ENCODE measurements around the gene CD5L.

The CD5L gene

DNA sequence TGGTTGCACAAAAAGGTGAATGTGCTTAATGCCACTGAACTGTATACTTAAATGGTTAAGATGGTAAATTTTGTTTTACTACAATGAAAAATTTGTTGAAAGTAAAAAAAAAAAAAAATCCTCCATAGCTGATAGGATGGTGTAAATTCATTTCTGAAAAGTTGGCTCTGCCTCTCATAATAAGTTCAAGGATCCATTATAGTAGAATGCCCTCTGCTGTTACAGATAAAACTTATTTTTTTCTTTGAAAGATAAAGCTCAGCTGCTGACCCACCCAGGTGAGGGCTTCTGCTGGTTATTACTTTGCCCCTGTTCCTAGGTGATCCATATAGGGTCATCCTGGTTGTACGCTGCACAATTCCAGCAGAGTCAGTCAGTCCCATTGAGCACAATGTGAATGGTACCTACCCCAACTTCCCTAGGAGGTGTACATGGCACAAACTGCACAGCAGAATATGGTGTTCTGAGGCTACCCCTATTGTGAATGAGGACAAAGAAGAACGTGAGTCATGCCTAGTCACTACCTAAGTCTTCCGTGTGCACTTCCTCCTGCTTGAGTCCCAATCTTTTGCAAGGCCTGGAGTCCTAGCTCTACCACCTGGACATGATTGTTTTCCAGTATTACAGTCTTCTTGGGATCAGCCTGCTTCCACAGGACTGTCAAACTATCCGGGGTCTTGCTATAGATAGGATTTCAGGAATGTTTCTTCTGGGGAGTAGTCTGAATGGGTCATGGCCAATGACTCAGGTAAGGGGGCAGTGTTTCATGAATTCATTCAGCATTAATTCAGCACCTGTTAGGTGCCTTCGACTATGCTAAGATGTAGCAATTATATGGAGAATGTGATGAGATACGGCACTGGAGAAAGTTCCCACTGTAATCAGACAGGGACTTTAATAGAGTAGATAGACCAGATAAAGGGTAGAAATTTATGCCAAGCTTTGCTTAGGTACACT, 20.8 kb upstream of the CD5L start:
- DNase-seq (ENCODE audit: low read depth) = peak; percentile 3
- no peak overlapping the region for H3K4me3 ChIP-seq (ENCODE audit: low read depth, low read length)
- TF ChIP-seq, protein P1, sequence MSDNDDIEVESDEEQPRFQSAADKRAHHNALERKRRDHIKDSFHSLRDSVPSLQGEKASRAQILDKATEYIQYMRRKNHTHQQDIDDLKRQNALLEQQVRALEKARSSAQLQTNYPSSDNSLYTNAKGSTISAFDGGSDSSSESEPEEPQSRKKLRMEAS (IDR thresholded peaks at IDR 0.05; ENCODE audit: low read depth, low read length) = no peak
- TF ChIP-seq, protein P2, sequence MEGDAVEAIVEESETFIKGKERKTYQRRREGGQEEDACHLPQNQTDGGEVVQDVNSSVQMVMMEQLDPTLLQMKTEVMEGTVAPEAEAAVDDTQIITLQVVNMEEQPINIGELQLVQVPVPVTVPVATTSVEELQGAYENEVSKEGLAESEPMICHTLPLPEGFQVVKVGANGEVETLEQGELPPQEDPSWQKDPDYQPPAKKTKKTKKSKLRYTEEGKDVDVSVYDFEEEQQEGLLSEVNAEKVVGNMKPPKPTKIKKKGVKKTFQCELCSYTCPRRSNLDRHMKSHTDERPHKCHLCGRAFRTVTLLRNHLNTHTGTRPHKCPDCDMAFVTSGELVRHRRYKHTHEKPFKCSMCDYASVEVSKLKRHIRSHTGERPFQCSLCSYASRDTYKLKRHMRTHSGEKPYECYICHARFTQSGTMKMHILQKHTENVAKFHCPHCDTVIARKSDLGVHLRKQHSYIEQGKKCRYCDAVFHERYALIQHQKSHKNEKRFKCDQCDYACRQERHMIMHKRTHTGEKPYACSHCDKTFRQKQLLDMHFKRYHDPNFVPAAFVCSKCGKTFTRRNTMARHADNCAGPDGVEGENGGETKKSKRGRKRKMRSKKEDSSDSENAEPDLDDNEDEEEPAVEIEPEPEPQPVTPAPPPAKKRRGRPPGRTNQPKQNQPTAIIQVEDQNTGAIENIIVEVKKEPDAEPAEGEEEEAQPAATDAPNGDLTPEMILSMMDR (IDR thresholded peaks at IDR 0.05; ENCODE audit: low read depth, low read length) = no peak
- TF ChIP-seq MYC (IDR thresholded peaks at IDR 0.05; ENCODE audit: low read depth, low read length) (no peak), POLR2A (IDR thresholded peaks at IDR 0.05; ENCODE audit: extremely low read depth, insufficient read length) (no peak)

DNA sequence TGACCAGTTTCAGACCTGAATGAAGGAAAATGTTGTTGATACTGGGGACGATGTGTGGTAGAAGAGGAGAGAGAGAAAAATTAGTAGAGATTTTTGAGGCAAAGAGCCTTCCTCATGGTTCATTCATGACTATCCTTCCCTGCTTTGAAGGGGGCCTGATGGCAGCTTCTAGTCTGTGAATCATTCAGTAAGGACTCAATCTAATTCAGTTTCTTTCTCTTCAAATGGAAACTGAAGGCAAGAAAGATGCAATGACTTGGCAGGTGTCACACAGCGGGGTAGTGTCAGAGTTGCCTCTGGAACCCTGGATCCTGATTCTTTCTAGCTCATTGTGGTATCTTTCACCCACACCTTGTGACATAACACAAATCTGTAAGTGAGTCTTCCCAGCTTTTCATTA, 14.9 kb upstream of the CD5L start:
- TF ChIP-seq, protein P1 (IDR thresholded peaks at IDR 0.05; ENCODE audit: low read depth, low read length) = no peak
- TF ChIP-seq, protein P2 (IDR thresholded peaks at IDR 0.05; ENCODE audit: low read depth, low read length) = no peak
- no peak for TF ChIP-seq POLR2A (IDR thresholded peaks at IDR 0.05; ENCODE audit: extremely low read depth, insufficient read length)
- no peak for TF ChIP-seq MYC (IDR thresholded peaks at IDR 0.05; ENCODE audit: low read depth, low read length)
- no peak for DNase-seq (ENCODE audit: low read depth)
- no peak overlapping the region for H3K4me3 ChIP-seq (ENCODE audit: low read depth, low read length)

DNA sequence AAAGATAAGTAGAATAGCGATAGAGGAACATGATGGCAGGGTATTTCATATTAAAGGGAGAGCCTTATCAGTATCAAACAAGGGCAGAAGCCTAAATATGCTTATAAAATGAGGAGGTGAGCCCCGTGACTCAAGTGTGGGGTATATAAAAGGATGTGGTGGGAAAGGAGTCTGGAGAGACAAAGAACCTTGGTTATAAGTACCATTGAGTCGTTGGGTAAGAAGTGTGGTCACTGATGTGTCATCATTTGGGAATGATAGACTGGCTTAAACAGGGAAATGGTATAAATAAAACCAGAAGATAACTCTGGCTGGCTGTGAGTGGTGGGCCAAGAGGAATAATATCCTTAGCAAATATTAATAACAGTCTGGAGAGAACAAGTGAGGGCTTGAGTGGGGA, 10.9 kb upstream of the CD5L start:
- H3K4me3 ChIP-seq (ENCODE audit: low read depth, low read length) = no peak overlapping the region

DNA sequence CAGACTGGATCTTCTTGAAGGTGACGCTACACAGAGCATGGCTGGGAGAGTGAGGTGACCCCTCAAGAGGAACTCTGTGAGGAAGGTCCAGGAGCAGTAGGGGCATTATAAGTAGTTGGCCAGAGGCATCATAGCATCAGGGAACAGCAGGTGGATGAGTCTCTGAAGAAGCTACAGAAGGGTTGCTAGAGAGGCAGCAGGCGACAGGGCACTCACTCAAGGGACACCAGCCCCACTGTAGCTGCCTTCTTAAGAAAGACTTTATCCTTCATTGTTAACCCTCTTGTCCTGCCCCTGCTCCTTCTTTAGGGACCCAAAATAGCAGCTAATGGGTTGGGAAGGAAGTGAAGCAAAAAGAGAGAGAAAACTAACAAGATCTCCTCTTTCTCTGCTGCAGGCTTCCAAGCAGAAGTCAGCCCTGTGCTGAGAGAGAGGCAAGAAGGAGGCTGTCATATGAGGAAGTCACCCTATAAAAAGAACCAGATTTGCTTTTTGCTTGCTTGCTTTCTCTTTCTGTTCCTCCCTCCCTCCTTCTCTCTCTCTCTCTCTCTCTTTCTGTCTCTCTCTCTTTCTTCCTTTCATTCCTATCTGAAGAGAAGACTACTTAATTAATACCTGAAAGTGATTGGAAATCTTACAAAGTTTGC, 7.7 kb upstream of the CD5L start:
- no peak overlapping the region for H3K4me3 ChIP-seq (ENCODE audit: low read depth, low read length)
- TF ChIP-seq POLR2A (IDR thresholded peaks at IDR 0.05; ENCODE audit: extremely low read depth, insufficient read length) (no peak), MYC (IDR thresholded peaks at IDR 0.05; ENCODE audit: low read depth, low read length) (no peak)
- TF ChIP-seq, protein P1 (IDR thresholded peaks at IDR 0.05; ENCODE audit: low read depth, low read length) = no peak
- TF ChIP-seq, protein P2 (IDR thresholded peaks at IDR 0.05; ENCODE audit: low read depth, low read length) = no peak

More for the DNA sequence above, 10.9 kb upstream of the CD5L start:
- no peak for DNase-seq (ENCODE audit: low read depth)
- TF ChIP-seq, protein P1 (IDR thresholded peaks at IDR 0.05; ENCODE audit: low read depth, low read length) = no peak
- TF ChIP-seq MYC (IDR thresholded peaks at IDR 0.05; ENCODE audit: low read depth, low read length) (no peak), POLR2A (IDR thresholded peaks at IDR 0.05; ENCODE audit: extremely low read depth, insufficient read length) (no peak)
- TF ChIP-seq, protein P2 (IDR thresholded peaks at IDR 0.05; ENCODE audit: low read depth, low read length) = no peak

DNA sequence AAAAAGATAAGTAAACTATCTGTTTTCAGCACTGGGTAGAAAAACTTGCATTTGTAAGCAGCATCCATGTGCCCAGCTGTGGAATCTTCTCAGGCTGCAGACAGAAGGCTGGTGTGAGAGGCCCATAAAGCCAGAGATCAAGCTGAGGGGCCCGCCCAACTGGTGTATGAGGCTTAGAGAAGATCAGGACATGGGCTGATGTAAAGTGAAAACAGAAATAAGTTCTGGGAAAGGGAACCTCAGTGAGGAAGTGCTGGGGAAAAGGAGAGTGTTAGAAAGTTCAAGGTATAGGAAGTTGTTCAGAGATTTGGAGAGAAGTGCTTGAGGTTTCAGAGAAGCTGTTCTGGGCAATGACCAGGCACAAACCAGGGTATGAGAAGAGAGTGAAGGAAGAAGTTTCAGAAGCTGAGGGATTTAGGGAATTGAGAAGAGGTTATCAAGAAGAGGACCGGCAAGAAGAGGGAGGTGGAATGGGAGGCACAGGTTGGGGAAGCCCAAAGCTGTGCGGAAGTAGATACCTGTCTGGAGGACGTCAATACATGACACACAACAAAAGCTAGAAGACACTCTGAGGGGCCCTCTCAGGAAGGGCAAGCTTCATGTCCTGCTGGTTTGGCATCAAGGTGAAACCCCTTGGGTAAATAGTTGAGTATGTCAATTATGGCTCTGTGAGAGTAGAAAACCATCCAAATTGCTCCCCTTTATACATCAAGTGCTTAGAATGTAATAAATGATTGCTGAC, 2.7 kb upstream of the CD5L start:
- DNase-seq (ENCODE audit: low read depth) = no peak
- TF ChIP-seq POLR2A (IDR thresholded peaks at IDR 0.05; ENCODE audit: extremely low read depth, insufficient read length) (no peak), MYC (IDR thresholded peaks at IDR 0.05; ENCODE audit: low read depth, low read length) (no peak)
- TF ChIP-seq, protein P1 (IDR thresholded peaks at IDR 0.05; ENCODE audit: low read depth, low read length) = no peak
- TF ChIP-seq, protein P2 (IDR thresholded peaks at IDR 0.05; ENCODE audit: low read depth, low read length) = no peak
- H3K4me3 ChIP-seq (ENCODE audit: low read depth, low read length) = no peak overlapping the region

More for the DNA sequence above, 7.7 kb upstream of the CD5L start:
- DNase-seq (ENCODE audit: low read depth) = no peak

Data from NB4 (cell line).